Fibroblast of skin of left biceps (primary cell): ENCODE measurements around the gene TRAPPC5.
"Not testable (repeated sequence)": the region's sequence is repeated elsewhere in the genome, so short reads cannot be mapped to it uniquely, and the experiment has no call there.

Experiments used
- DNase-seq, 2 experiments: peaks; one replicate each; pipeline ENCODE4 v3.0.0-alpha.2; 2013; ENCODE audit warnings: low read depth in 2 of 2

TRAPPC5 gene

GRCh38 chr19:7680606-7681339 lies at the start of gene TRAPPC5:
Gene TRAPPC5 (plus strand): TSS chr19:7680833. CDS start chr19:7682254, 1,421 bp downstream.
- DNase-seq = peak; percentile 47 to 48

DNA sequence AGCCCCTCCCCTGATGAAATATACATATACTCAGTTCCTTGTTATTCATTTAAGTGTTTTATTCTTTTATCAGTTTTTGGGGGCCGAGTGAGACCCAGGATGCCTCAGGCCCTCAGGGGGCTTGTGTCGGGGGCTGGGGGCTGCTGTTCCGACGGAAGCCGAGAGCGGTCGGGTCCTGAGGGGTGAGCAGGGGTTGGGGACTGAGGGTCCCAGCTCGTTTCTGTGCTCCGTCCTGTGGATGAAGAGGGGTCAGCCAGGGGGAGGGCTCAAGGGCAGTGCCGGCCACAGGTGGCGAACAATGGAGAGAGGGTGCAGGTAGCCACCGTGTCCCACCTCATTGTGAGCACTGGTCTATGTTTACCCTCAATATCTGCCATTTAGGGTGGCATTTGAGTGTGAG lies 49.1 kb upstream of the TRAPPC5 start:
- no peak for DNase-seq

DNA sequence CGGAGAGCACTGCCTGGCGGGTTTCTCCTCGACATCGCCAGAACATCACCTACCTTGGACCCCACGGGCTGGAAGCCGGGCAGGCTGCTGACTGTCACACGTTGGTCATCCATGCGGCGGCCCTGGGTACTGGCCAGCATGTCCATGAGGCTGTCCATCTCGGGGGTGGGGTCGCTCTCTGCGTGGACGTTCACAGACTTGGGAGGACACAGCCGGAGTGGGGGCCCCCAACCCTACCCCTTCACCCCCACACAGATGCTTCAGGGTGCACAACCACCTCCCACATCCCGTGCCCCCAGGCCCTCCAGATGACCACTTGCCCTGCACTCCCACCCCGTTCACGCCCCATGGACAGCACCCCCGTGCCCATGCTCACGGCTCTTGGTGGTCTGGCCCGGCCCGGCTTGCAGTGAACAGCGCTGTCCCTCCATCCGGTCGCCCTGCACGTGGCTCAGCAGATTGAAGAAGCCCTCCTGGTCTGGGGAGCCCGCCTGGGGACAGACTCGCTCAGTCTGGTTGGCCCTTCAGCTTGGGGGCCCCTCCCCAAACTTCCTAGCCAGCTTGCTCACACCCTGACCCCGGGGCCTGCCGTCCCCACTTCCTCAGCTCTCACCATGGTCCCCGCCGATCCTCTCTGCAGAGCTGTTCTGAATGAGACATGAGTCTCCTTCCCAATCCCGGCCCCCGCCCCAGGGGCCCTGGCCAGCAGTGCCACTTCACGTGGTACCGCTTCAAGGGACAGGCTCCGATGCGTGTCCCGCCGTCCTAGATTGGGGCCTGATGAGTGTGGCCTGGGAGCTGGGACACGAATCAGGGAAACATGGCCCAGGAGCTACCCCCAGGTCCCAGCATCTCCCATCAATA lies 48.1 kb upstream of the TRAPPC5 start:
- no peak for DNase-seq

GRCh38 chr19:7633698-7634097 lies 46.9 kb upstream of the TRAPPC5 start, which contains the start of gene PCP2:
Gene PCP2 (minus strand): TSS chr19:7633719. CDS start chr19:7633457, 262 bp downstream.
- no peak for DNase-seq

GRCh38 chr19:7635670-7636069 lies 45.0 kb upstream of the TRAPPC5 start:
- no peak for DNase-seq

GRCh38 chr19:7636317-7636690 lies 44.3 kb upstream of the TRAPPC5 start:
- DNase-seq = no peak

DNA sequence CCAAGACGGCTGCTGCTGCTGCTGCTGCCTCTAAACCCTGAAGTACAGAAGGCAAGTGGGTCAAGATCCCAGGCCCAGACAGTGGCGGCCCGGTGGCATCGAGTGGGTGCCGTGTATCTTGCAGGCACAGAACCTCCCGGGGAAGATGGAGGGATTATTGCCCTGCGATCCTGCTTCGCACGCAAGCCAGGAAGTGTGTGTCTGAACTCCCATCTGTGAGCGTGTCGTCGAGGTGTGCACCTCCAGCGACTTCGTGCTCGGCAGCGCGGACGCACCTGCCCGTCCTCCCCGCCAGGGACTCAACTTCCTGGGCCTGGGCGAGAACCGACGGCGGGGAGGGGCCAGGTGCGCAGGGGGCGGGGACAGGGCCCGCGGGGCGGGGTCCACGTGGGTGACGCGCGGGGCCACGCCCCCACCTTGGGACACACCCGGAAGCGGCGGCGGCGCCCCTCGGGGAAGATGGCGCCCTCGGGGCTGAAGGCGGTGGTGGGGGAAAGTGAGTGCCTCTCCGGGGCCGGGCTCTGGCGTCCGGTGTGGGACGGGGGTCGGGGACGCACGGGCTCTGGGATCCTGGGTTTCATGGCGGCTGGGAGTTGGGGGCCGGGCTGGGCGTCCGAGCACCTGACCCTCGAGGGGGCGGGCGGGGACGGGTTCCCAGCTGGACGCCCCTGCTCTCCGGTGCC lies 43.8 kb upstream of the TRAPPC5 start, which contains the start of gene STXBP2:
TSS of gene STXBP2 (plus strand) at position 420 of the 683 bp plus-strand sequence. CDS start at position 460, 40 bp downstream.
- DNase-seq = no peak

GRCh38 chr19:7637374-7638256 lies 43.0 kb upstream of the TRAPPC5 start:
- no peak for DNase-seq

GRCh38 chr19:7638802-7639465 lies 41.7 kb upstream of the TRAPPC5 start:
- DNase-seq = no peak

GRCh38 chr19:7639863-7640348 lies 40.7 kb upstream of the TRAPPC5 start:
- DNase-seq = no peak

DNA sequence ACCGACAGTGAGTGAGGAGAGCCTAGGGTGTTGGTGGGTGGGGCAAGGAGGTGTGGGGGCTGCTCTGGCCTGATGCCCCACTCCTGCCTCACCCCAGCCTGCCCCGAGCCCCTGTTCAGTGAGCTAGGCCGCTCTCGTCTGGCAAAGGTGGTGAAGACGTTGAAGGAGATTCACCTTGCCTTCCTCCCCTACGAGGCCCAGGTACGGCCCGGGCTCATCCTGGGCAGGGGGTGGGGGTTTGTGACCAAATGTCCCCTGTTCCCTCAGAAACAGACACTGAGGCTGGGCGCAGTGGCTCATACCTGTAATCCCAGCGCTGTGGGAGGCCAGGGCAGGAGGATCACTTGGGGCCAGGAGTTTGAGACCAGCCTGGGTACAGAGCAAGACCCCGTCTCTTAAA lies 39.8 kb upstream of the TRAPPC5 start:
- no peak for DNase-seq

DNA sequence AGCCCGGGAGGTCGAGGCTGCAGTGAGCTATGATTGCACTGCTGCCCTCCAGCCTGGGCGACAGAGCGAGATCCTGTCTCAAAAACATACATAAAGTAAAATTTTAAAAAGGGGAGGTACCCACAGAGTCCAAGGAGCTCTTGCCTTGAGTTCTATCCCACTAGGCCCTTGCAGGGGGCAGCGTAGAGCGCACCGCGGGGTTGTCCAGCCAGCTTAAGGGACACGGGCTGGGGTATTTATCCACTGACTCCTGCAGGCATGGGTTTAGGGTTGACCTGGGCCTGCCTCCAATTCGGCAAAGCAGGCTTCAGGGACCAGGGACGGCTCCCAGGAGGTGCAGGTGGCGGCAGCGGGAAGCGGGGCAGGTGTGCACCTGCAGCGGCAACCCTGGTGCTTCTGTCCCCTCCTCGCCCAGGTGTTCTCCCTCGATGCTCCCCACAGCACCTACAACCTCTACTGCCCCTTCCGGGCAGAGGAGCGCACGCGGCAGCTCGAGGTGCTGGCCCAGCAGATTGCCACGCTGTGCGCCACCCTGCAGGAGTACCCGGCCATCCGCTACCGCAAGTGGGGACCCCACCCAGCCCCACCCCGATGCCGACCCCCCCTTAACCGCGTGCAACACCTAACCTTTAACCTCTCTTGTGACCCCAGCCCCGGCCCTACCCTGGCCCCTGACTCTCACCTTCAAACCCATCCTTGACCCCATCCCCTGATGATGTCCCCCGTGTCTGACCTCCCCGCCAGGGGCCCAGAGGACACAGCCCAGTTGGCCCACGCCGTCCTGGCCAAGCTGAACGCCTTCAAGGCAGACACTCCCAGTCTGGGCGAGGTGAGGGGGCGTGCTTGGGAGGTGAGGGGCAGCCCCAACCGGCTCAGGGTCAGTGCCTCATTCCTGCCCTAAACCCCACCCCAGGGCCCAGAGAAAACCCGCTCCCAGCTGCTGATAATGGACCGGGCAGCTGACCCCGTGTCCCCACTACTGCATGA lies 39.0 kb upstream of the TRAPPC5 start:
- no peak for DNase-seq

- DNase-seq = no peak
These were observed 38.2 kb upstream of the TRAPPC5 start for GRCh38 chr19:7642295-7643030.

GRCh38 chr19:7643031-7643415 lies 37.6 kb upstream of the TRAPPC5 start:
- no peak for DNase-seq

- DNase-seq = not testable (repeated sequence)
These were observed 36.7 kb upstream of the TRAPPC5 start for GRCh38 chr19:7643629-7644549.

DNA sequence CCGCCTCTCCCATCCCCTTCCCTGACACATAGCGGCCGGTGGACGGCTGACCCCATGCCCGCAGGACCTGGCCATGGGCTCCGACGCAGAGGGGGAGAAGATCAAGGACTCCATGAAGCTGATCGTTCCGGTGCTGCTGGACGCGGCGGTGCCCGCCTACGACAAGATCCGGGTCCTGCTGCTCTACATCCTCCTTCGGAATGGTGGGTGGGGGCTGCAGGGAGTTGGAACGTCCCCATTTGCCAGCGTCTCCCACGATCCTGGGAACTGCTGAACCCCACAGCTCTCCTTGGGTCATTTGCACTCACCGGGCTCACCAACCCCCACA lies 36.1 kb upstream of the TRAPPC5 start:
- DNase-seq = no peak

DNA sequence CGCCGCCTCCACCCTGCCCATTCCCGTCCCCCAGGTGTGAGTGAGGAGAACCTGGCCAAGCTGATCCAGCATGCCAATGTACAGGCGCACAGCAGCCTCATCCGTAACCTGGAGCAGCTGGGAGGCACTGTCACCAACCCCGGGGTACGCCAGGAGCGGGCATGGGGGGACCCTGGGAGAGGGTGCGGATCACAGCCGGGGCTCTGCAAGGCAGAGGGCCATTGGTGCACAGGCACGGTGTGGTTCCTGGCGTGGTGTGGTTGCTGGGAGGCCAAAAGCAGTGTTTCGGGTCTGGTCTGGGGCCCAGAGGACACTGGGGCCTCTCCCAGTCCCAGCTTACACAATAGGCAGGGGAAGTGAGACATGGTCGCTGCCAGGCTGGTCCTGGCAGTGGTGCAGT lies 35.5 kb upstream of the TRAPPC5 start:
- no peak for DNase-seq
